GM23338 (cell line): ENCODE measurements around the gene RELB.
A peak's percentile ranks its signal among the peaks of the same experiment; 100 is the strongest.

Experiments used
- CREB1 ChIP-seq: fragments of 250-450 bp; sonication (Bioruptor Pico); IDR thresholded peaks from 2 replicates; pipeline ENCODE4 v1.5.0; 2020; ENCODE audit warnings: low read depth, mild to moderate bottlenecking, moderate library complexity
- CTCF ChIP-seq, 2 experiments: fragments of 200-600 bp in 1 of 2; sonication (generic) in 1 of 2; conservative IDR thresholded peaks; 2 replicates each; pipeline versions ENCODE4 v1.5.1 to v1.6.1; 2016 to 2017; ENCODE audit warnings: antibody characterized with exemption in 2 of 2, low read depth in 2 of 2, mild to moderate bottlenecking in 2 of 2, moderate library complexity in 1 of 2
- EZH2 ChIP-seq: fragments of 200-600 bp; sonication (generic); IDR thresholded peaks from one replicate; pipeline ENCODE4 v1.8.0; 2017; ENCODE audit warnings: antibody characterized with exemption, mild to moderate bottlenecking, low read depth; ENCODE audit not compliant: unreplicated experiment
- EZH2phosphoT487 ChIP-seq: fragments of 200-600 bp; sonication (generic); IDR thresholded peaks from one replicate; pipeline ENCODE4 v1.8.1; 2018; ENCODE audit warnings: antibody characterized with exemption; ENCODE audit not compliant: unreplicated experiment
- JUNB ChIP-seq: IDR thresholded peaks from one replicate; pipeline ENCODE4 v1.6.1; 2016; ENCODE audit warnings: antibody characterized with exemption; ENCODE audit not compliant: unreplicated experiment
- NANOG ChIP-seq: IDR thresholded peaks from 2 replicates; pipeline ENCODE4 v1.6.1; 2016; ENCODE audit warnings: antibody characterized with exemption, borderline replicate concordance
- POLR2AphosphoS5 ChIP-seq: IDR thresholded peaks from 2 replicates; pipeline ENCODE4 v1.6.1; 2016; ENCODE audit warnings: antibody characterized with exemption, low read depth
- STAT1 ChIP-seq: IDR thresholded peaks from one replicate; pipeline ENCODE4 v1.6.1; 2016; ENCODE audit warnings: antibody characterized with exemption; ENCODE audit not compliant: unreplicated experiment
- TF ChIP-seq, protein P1 (sequence below): IDR thresholded peaks from one replicate; pipeline ENCODE4 v1.6.1; 2018; ENCODE audit warnings: antibody characterized with exemption; ENCODE audit not compliant: unreplicated experiment
- TF ChIP-seq, protein P2 (sequence below): fragments of 250-450 bp; sonication (Bioruptor Pico); IDR thresholded peaks from 2 replicates; pipeline ENCODE4 v1.5.0; 2020; ENCODE audit warnings: mild to moderate bottlenecking, moderate library complexity

DNA sequence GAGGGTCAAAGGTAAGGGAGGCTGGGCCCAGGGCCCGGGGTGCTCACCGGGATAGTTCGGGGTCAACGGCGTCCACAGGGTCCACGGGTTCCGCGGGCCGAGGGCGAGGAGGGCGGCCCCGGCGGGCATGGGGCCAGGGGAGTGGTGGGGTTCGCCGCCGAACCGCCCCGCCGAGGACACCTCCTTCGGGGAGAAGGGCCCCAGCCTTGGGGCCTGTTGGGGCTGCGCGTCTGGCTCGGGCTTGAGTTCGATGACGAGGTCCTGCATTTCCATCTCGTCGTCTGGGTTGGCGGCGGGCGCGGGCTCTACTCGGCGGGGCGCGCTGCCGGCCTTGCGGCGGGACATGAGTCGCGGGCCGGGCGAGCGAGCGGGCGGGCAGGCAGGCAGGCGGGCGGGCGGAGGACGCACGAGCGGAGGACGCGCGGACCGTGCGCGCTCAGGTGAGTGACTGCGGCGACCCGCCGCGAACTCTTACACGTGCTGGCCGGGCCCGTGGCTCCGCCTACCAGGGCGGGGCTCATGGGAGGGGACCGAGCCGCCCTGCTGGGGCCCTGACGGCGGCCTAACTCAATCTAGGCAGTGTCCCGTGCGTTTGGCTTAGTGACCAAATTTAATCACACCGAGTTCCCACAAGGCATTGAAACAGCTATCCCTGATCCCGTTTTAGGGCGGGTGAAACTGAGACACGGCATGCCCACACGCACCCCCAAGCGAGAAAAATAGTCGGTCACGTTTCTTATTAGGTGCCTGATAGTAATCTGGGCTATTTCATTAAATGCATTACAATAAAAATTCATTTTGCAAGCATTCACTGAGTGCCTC, 75.0 kb downstream of the RELB start, which contains the start of gene ZNF296:
- TF ChIP-seq POLR2AphosphoS5 = peak; percentile 89
- TF ChIP-seq STAT1 = no peak
- TF ChIP-seq CTCF (conservative IDR thresholded peaks at IDR 0.05; ENCODE audit: low read depth in 2 of 2) = no peak
- TF ChIP-seq, protein P1, sequence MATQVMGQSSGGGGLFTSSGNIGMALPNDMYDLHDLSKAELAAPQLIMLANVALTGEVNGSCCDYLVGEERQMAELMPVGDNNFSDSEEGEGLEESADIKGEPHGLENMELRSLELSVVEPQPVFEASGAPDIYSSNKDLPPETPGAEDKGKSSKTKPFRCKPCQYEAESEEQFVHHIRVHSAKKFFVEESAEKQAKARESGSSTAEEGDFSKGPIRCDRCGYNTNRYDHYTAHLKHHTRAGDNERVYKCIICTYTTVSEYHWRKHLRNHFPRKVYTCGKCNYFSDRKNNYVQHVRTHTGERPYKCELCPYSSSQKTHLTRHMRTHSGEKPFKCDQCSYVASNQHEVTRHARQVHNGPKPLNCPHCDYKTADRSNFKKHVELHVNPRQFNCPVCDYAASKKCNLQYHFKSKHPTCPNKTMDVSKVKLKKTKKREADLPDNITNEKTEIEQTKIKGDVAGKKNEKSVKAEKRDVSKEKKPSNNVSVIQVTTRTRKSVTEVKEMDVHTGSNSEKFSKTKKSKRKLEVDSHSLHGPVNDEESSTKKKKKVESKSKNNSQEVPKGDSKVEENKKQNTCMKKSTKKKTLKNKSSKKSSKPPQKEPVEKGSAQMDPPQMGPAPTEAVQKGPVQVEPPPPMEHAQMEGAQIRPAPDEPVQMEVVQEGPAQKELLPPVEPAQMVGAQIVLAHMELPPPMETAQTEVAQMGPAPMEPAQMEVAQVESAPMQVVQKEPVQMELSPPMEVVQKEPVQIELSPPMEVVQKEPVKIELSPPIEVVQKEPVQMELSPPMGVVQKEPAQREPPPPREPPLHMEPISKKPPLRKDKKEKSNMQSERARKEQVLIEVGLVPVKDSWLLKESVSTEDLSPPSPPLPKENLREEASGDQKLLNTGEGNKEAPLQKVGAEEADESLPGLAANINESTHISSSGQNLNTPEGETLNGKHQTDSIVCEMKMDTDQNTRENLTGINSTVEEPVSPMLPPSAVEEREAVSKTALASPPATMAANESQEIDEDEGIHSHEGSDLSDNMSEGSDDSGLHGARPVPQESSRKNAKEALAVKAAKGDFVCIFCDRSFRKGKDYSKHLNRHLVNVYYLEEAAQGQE = no peak
- TF ChIP-seq EZH2 = no peak
- TF ChIP-seq JUNB = no peak
- TF ChIP-seq CREB1 (CRISPR knock-in tag) = 0 out of 2 replicates have a peak, but pooled peaks have one; percentile 28
- TF ChIP-seq EZH2phosphoT487 = no peak
- TF ChIP-seq, protein P2, sequence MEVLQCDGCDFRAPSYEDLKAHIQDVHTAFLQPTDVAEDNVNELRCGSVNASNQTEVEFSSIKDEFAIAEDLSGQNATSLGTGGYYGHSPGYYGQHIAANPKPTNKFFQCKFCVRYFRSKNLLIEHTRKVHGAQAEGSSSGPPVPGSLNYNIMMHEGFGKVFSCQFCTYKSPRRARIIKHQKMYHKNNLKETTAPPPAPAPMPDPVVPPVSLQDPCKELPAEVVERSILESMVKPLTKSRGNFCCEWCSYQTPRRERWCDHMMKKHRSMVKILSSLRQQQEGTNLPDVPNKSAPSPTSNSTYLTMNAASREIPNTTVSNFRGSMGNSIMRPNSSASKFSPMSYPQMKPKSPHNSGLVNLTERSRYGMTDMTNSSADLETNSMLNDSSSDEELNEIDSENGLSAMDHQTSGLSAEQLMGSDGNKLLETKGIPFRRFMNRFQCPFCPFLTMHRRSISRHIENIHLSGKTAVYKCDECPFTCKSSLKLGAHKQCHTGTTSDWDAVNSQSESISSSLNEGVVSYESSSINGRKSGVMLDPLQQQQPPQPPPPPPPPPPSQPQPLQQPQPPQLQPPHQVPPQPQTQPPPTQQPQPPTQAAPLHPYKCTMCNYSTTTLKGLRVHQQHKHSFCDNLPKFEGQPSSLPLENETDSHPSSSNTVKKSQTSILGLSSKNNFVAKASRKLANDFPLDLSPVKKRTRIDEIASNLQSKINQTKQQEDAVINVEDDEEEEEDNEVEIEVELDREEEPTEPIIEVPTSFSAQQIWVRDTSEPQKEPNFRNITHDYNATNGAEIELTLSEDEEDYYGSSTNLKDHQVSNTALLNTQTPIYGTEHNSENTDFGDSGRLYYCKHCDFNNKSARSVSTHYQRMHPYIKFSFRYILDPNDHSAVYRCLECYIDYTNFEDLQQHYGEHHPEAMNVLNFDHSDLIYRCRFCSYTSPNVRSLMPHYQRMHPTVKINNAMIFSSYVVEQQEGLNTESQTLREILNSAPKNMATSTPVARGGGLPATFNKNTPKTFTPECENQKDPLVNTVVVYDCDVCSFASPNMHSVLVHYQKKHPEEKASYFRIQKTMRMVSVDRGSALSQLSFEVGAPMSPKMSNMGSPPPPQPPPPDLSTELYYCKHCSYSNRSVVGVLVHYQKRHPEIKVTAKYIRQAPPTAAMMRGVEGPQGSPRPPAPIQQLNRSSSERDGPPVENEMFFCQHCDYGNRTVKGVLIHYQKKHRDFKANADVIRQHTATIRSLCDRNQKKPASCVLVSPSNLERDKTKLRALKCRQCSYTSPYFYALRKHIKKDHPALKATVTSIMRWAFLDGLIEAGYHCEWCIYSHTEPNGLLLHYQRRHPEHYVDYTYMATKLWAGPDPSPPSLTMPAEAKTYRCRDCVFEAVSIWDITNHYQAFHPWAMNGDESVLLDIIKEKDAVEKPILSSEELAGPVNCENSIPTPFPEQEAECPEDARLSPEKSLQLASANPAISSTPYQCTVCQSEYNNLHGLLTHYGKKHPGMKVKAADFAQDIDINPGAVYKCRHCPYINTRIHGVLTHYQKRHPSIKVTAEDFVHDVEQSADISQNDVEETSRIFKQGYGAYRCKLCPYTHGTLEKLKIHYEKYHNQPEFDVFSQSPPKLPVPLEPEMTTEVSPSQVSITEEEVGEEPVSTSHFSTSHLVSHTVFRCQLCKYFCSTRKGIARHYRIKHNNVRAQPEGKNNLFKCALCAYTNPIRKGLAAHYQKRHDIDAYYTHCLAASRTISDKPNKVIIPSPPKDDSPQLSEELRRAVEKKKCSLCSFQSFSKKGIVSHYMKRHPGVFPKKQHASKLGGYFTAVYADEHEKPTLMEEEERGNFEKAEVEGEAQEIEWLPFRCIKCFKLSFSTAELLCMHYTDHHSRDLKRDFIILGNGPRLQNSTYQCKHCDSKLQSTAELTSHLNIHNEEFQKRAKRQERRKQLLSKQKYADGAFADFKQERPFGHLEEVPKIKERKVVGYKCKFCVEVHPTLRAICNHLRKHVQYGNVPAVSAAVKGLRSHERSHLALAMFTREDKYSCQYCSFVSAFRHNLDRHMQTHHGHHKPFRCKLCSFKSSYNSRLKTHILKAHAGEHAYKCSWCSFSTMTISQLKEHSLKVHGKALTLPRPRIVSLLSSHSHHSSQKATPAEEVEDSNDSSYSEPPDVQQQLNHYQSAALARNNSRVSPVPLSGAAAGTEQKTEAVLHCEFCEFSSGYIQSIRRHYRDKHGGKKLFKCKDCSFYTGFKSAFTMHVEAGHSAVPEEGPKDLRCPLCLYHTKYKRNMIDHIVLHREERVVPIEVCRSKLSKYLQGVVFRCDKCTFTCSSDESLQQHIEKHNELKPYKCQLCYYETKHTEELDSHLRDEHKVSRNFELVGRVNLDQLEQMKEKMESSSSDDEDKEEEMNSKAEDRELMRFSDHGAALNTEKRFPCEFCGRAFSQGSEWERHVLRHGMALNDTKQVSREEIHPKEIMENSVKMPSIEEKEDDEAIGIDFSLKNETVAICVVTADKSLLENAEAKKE (CRISPR knock-in tag) = no peak
- TF ChIP-seq NANOG = no peak
